ENCODE data around the gene MYOM3. TPM values are rescaled to one million over a fixed set of nuclear protein-coding genes. Genes with fewer than 3 reads are reported as not detected.

The MYOM3 gene
- total and polyA plus RNA-seq, 2 experiments from 2014 or later = 2.0 to 2.4 TPM

DNA sequence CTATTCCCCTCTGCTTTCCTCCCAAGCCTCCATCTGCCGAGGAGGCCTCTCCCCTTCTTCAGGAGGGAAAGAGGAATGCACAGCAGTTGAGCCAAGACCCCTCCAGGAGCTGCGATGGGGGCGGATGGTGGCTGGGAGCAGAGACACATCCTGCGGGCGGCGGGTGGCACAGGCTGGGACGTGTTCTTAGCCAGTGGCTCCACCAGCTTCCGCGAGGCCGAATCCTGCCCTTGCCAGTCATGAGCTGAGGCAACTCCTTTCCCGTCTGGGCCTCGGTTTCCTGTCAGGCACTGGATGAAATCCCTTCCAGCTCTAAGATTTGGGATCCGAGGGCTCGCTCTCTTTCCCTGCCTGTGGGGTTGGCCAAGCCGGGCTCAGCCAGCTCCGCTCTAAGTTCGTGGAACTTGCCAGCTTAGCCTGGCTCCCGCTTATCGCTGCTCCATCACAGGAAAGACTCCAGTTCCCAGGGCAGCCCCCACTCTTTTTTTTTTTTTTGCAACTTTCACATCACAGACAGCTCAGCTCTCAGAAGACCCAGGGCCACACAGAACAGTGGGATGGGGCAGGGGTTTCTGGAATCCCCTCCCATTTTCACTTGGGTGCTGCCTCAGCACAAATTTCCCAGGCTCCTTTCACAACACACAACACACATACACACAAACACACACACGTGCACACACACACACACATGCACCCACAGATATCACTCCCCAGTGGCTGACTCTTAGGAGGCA is 506 bp downstream of the MYOM3 start:
- H3K9me2 ChIP-seq (replicated peaks; ENCODE audit: insufficient read depth) = no peaks in the 10 kb centered on the region
- no peak for DNase-seq (ENCODE audit: low spot score)
- no peaks in the 10 kb centered on the region for H3K9me3 ChIP-seq (ENCODE audit: low read depth)
- WGBS (ENCODE audit: low lambda C conversion rate, missing lambda C conversion rate) = 87% methylated on average over 20 of the region's 20 CpGs
- no peak overlapping the region for H2AFZ ChIP-seq
- no peaks in the 10 kb centered on the region for H3K79me2 ChIP-seq
- peaks cover 25% of the 10 kb centered on the region for H3K4me1 ChIP-seq (ENCODE audit: insufficient read depth)
- H3K36me3 ChIP-seq (replicated peaks; ENCODE audit: insufficient read depth, low read depth) = no peaks in the 10 kb centered on the region
- no peak for TF ChIP-seq EZH2phosphoT487 (IDR thresholded peaks at IDR 0.05; ENCODE audit: low read depth, severe bottlenecking, unreplicated experiment)
- TF ChIP-seq EZH2 (IDR thresholded peaks at IDR 0.05; ENCODE audit: borderline replicate concordance) = no peak
- TF ChIP-seq, protein P1, sequence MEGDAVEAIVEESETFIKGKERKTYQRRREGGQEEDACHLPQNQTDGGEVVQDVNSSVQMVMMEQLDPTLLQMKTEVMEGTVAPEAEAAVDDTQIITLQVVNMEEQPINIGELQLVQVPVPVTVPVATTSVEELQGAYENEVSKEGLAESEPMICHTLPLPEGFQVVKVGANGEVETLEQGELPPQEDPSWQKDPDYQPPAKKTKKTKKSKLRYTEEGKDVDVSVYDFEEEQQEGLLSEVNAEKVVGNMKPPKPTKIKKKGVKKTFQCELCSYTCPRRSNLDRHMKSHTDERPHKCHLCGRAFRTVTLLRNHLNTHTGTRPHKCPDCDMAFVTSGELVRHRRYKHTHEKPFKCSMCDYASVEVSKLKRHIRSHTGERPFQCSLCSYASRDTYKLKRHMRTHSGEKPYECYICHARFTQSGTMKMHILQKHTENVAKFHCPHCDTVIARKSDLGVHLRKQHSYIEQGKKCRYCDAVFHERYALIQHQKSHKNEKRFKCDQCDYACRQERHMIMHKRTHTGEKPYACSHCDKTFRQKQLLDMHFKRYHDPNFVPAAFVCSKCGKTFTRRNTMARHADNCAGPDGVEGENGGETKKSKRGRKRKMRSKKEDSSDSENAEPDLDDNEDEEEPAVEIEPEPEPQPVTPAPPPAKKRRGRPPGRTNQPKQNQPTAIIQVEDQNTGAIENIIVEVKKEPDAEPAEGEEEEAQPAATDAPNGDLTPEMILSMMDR (IDR thresholded peaks at IDR 0.05; ENCODE audit: poor library complexity) = no peak
- no peaks in the 10 kb centered on the region for H3K27me3 ChIP-seq
- no peak overlapping the region for H3K4me3 ChIP-seq
- no peaks in the 10 kb centered on the region for H4K20me1 ChIP-seq (ENCODE audit: insufficient read depth, poor library complexity, severe bottlenecking)
- peak overlapping the region; percentile 27 for H3K4me2 ChIP-seq
- H3K27ac ChIP-seq = no peak overlapping the region

DNA sequence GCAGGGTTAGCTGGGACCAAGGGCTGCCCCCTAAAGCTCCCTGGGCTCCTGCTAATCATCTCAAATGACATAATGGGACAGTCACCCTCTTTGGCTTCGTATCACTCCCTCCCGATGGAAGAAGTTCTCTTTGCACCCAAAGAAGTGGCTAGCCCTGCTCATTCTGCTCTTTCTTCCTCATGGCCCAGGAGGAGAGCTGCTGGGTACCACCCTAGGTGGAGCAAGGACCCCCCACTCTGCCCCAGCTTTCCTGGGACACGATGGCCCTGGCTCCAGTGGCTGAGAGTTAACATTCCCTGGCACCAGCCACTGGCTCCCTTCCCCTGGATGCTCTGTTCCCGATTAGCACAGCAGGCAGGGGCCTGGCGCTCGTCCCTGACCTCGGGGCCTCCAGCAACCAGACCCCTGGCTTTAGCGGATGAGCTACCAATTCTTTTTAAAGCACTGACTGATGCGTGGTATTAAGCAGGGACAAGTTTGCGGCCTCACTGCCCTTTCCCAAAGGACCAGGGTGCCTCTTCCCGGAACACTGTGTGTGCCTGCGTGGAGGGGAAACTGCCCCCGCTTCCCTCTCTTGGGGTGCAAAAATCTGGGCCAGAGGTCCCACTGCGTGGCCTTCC is 1.2 kb downstream of the MYOM3 start:
- no peak for TF ChIP-seq EZH2phosphoT487 (IDR thresholded peaks at IDR 0.05; ENCODE audit: low read depth, severe bottlenecking, unreplicated experiment)
- TF ChIP-seq, protein P1 (IDR thresholded peaks at IDR 0.05; ENCODE audit: poor library complexity) = no peak
- Histone ChIP-seq H3K4me2 (peak overlapping the region; percentile 27), H2AFZ (no peak overlapping the region), H3K4me1 (ENCODE audit: insufficient read depth) (peaks cover 25% of the 10 kb centered on the region), H3K27ac (no peak overlapping the region), H3K9me3 (ENCODE audit: low read depth) (no peaks in the 10 kb centered on the region), H3K79me2 (no peaks in the 10 kb centered on the region), H4K20me1 (ENCODE audit: insufficient read depth, poor library complexity, severe bottlenecking) (no peaks in the 10 kb centered on the region), H3K36me3 (replicated peaks; ENCODE audit: insufficient read depth, low read depth) (no peaks in the 10 kb centered on the region), H3K27me3 (no peaks in the 10 kb centered on the region), H3K9me2 (replicated peaks; ENCODE audit: insufficient read depth) (no peaks in the 10 kb centered on the region), H3K4me3 (no peak overlapping the region)
- DNase-seq (ENCODE audit: low spot score) = no peak
- 63% methylated on average over 14 of the region's 14 CpGs for WGBS (ENCODE audit: low lambda C conversion rate, missing lambda C conversion rate)

DNA sequence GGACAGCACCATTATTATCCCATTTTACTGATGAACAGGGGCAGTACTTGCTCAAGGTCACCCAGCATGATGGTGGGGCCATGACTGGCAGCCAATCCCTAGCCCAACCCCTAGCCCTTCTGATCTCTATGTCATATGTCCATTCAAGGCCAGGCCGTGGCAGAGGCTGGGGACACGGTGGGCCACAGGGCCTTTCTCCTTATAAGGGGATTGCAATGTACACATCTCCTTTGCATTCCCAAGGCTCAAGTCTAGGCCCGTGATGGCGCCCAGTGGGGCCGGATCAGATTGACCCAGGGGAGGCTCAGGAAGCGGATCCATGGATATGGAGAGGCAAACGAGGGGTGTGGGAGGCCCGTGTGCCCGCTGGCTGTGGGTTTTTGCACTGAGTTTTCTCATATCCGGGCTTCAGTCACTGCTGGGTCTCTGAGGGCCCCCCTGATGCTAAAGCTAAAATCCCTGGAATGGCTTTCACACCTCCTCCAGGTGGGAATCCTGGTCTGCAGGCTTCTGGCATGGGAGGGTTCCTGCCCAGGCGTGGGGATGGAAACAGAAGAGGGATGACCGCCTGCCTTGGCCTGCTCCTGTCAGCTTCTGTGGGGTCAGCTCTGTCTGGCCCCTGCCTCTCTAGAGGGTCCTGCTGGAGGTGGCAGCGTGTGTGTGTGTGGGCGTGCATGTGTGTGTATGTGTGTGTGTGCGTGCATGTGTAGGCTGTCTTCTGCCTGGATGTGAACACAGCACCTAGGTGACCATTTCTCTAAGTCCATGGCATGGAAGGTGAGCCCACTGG is 2.1 kb downstream of the MYOM3 start:
- Histone ChIP-seq H3K4me1 (ENCODE audit: insufficient read depth) (peaks cover 28% of the 10 kb centered on the region), H3K9me3 (ENCODE audit: low read depth) (no peaks in the 10 kb centered on the region), H3K27me3 (no peaks in the 10 kb centered on the region), H3K36me3 (replicated peaks; ENCODE audit: insufficient read depth, low read depth) (no peaks in the 10 kb centered on the region), H4K20me1 (ENCODE audit: insufficient read depth, poor library complexity, severe bottlenecking) (no peaks in the 10 kb centered on the region), H3K4me2 (no peak overlapping the region), H3K79me2 (no peaks in the 10 kb centered on the region), H3K9me2 (replicated peaks; ENCODE audit: insufficient read depth) (no peaks in the 10 kb centered on the region), H3K4me3 (no peak overlapping the region), H3K27ac (no peak overlapping the region), H2AFZ (no peak overlapping the region)
- WGBS (ENCODE audit: low lambda C conversion rate, missing lambda C conversion rate) = 92% methylated on average over 15 of the region's 15 CpGs
- TF ChIP-seq, protein P1 (IDR thresholded peaks at IDR 0.05; ENCODE audit: poor library complexity) = no peak
- TF ChIP-seq EZH2 (IDR thresholded peaks at IDR 0.05; ENCODE audit: borderline replicate concordance) (no peak), EZH2phosphoT487 (IDR thresholded peaks at IDR 0.05; ENCODE audit: low read depth, severe bottlenecking, unreplicated experiment) (no peak)
- no peak for DNase-seq (ENCODE audit: low spot score)
